ENCODE data around the gene TMTC3.
A peak's percentile ranks its signal among the peaks of the same experiment; 100 is the strongest.

The TMTC3 gene

GRCh38 chr12:88230271-88230670, 88.2 kb downstream of the TMTC3 start:
- Histone ChIP-seq H4K91ac (ENCODE audit: low read length) (no peak overlapping the region), H3K79me1 (replicated peaks; ENCODE audit: low read length, poor library complexity, severe bottlenecking) (no peaks in the 10 kb centered on the region), H2AFZ (ENCODE audit: low read depth, low read length) (no peak overlapping the region), H2BK15ac (ENCODE audit: low read depth, poor library complexity, severe bottlenecking) (no peak overlapping the region), H3K4me3 (ENCODE audit: insufficient read depth in 1 of 2, low read depth in 1 of 2, low read length in 2 of 2) (no peak overlapping the region), H3K9ac (ENCODE audit: low read length) (no peak overlapping the region), H2BK120ac (ENCODE audit: low read depth, low read length) (no peak overlapping the region), H3K23ac (ENCODE audit: low read length in 2 of 2) (no peak overlapping the region), H3K27ac (ENCODE audit: low read length, poor library complexity, severe bottlenecking) (no peak overlapping the region), H3K27me3 (ENCODE audit: control insufficient read depth in 1 of 2, insufficient read depth in 1 of 2, low read length in 2 of 2) (peaks cover 0 to 3% of the 10 kb centered on the region in 2 experiments), H3K18ac (ENCODE audit: low read depth in 1 of 2, low read length in 2 of 2) (no peak overlapping the region), H3K4ac (ENCODE audit: low read depth in 1 of 2, low read length in 2 of 2) (no peak overlapping the region), H3K36me3 (ENCODE audit: control insufficient read depth in 1 of 2, insufficient read depth in 2 of 2, low read depth in 1 of 2, low read length in 2 of 2) (no peaks in the 10 kb centered on the region), H4K8ac (ENCODE audit: low read length) (no peak overlapping the region), H2BK5ac (ENCODE audit: low read depth, low read length, poor library complexity, severe bottlenecking) (no peak overlapping the region), H3K4me1 (ENCODE audit: control insufficient read depth, insufficient read depth, low read depth, low read length) (no peaks in the 10 kb centered on the region), H3K9me3 (ENCODE audit: control insufficient read depth, low read length) (no peaks in the 10 kb centered on the region), H2AK5ac (ENCODE audit: low read length, severe bottlenecking) (no peak overlapping the region), H3K4me2 (ENCODE audit: low read length, poor library complexity, severe bottlenecking) (no peak overlapping the region), H3K14ac (ENCODE audit: low read length in 2 of 2) (no peak overlapping the region), H2BK12ac (ENCODE audit: low read length in 2 of 2) (no peak overlapping the region)
- DNase-seq: no peak
- 95% methylated on average over 2 of the region's 2 CpGs for WGBS

DNA sequence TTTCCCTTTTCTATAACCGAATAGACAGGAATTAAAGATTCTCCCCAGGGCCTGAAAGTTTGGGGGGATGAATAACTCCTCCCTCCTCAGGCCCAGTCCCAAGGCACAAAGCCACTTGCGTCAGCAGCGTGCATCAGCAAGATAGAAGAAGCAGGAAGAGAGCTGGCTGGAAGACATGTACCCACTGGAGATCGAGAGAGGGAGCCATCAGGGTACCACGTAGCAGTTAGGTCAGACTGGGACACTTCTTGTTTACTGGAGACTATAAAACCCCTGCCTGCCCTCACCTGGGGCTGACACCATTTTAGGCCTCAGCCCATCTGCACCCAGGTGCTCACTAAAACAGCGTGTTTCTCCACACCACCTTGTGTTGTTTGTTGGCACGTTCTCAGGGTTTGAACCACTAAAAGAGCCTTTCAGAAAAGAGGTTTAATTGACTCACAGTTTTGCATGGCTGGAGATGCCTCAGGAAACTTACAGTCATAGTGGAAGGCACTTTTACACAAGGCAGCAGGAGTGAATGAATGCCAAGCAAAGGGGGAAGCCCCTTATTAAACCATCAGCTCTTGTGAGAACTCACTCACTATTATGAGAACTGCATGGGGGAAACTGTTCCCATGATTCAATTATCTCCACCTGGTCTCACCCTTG, 93.2 kb downstream of the TMTC3 start:
- Histone ChIP-seq H3K9me3 (ENCODE audit: control insufficient read depth, low read length) (peaks cover 5% of the 10 kb centered on the region), H2BK5ac (ENCODE audit: low read depth, low read length, poor library complexity, severe bottlenecking) (no peak overlapping the region), H2BK120ac (ENCODE audit: low read depth, low read length) (no peak overlapping the region), H3K4me1 (ENCODE audit: control insufficient read depth, insufficient read depth, low read depth, low read length) (no peaks in the 10 kb centered on the region), H3K27me3 (ENCODE audit: control insufficient read depth in 1 of 2, insufficient read depth in 1 of 2, low read length in 2 of 2) (peaks cover 0 to 3% of the 10 kb centered on the region in 2 experiments), H4K91ac (ENCODE audit: low read length) (no peak overlapping the region), H3K79me1 (replicated peaks; ENCODE audit: low read length, poor library complexity, severe bottlenecking) (no peaks in the 10 kb centered on the region), H3K9ac (ENCODE audit: low read length) (no peak overlapping the region), H4K8ac (ENCODE audit: low read length) (no peak overlapping the region), H2BK12ac (ENCODE audit: low read length in 2 of 2) (no peak overlapping the region), H3K4me3 (ENCODE audit: insufficient read depth in 1 of 2, low read depth in 1 of 2, low read length in 2 of 2) (no peak overlapping the region), H2AK5ac (ENCODE audit: low read length, severe bottlenecking) (no peak overlapping the region), H3K27ac (ENCODE audit: low read length, poor library complexity, severe bottlenecking) (no peak overlapping the region), H3K14ac (ENCODE audit: low read length in 2 of 2) (no peak overlapping the region), H2BK15ac (ENCODE audit: low read depth, poor library complexity, severe bottlenecking) (no peak overlapping the region), H3K18ac (ENCODE audit: low read depth in 1 of 2, low read length in 2 of 2) (no peak overlapping the region), H2AFZ (ENCODE audit: low read depth, low read length) (no peak overlapping the region), H3K23ac (ENCODE audit: low read length in 2 of 2) (no peak overlapping the region), H3K4me2 (ENCODE audit: low read length, poor library complexity, severe bottlenecking) (no peak overlapping the region), H3K36me3 (ENCODE audit: control insufficient read depth in 1 of 2, insufficient read depth in 2 of 2, low read depth in 1 of 2, low read length in 2 of 2) (no peaks in the 10 kb centered on the region), H3K4ac (ENCODE audit: low read depth in 1 of 2, low read length in 2 of 2) (no peak overlapping the region)
- no peak for DNase-seq
- WGBS: 98% methylated on average over 7 of the region's 7 CpGs

DNA sequence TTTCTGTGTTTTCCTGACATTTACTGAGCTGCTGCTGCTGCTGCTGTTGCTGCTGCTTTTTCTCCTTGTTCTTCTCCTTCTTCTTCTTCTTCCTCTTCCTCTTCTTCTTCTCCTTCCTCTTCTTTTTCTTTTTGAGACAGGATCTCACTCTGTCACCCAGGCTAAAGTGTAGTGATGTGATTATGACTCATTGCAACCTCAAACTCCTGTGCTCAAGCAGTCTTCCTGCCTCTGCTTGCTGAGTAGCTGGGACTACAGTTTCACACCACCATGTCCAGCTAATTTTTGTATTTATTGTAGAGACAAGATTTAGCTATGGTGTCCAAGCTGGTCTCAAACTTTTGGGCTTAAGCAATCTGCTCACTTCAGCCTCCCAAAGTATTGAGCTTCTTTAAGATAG, 95.8 kb downstream of the TMTC3 start:
- Histone ChIP-seq H4K91ac (ENCODE audit: low read length) (no peak overlapping the region), H3K36me3 (ENCODE audit: control insufficient read depth in 1 of 2, insufficient read depth in 2 of 2, low read depth in 1 of 2, low read length in 2 of 2) (no peaks in the 10 kb centered on the region), H3K4ac (ENCODE audit: low read depth in 1 of 2, low read length in 2 of 2) (no peak overlapping the region), H3K4me1 (ENCODE audit: control insufficient read depth, insufficient read depth, low read depth, low read length) (no peaks in the 10 kb centered on the region), H2AFZ (ENCODE audit: low read depth, low read length) (no peak overlapping the region), H3K27ac (ENCODE audit: low read length, poor library complexity, severe bottlenecking) (no peak overlapping the region), H2BK12ac (ENCODE audit: low read length in 2 of 2) (no peak overlapping the region), H2AK5ac (ENCODE audit: low read length, severe bottlenecking) (no peak overlapping the region), H3K27me3 (ENCODE audit: control insufficient read depth in 1 of 2, insufficient read depth in 1 of 2, low read length in 2 of 2) (no peaks in the 10 kb centered on the region), H3K9me3 (ENCODE audit: control insufficient read depth, low read length) (peaks cover 5% of the 10 kb centered on the region), H3K79me1 (replicated peaks; ENCODE audit: low read length, poor library complexity, severe bottlenecking) (no peaks in the 10 kb centered on the region), H4K8ac (ENCODE audit: low read length) (no peak overlapping the region), H2BK15ac (ENCODE audit: low read depth, poor library complexity, severe bottlenecking) (no peak overlapping the region), H3K18ac (ENCODE audit: low read depth in 1 of 2, low read length in 2 of 2) (no peak overlapping the region), H3K4me2 (ENCODE audit: low read length, poor library complexity, severe bottlenecking) (no peak overlapping the region), H3K14ac (ENCODE audit: low read length in 2 of 2) (no peak overlapping the region), H2BK120ac (ENCODE audit: low read depth, low read length) (no peak overlapping the region), H3K4me3 (ENCODE audit: insufficient read depth in 1 of 2, low read depth in 1 of 2, low read length in 2 of 2) (no peak overlapping the region), H3K9ac (ENCODE audit: low read length) (peak overlapping the region; percentile 20), H3K23ac (ENCODE audit: low read length in 2 of 2) (no peak overlapping the region), H2BK5ac (ENCODE audit: low read depth, low read length, poor library complexity, severe bottlenecking) (no peak overlapping the region)
- peak; percentile 67 for DNase-seq

- H3K27ac ChIP-seq (ENCODE audit: low read length, poor library complexity, severe bottlenecking): no peak overlapping the region
- no peak overlapping the region for H3K4me2 ChIP-seq (ENCODE audit: low read length, poor library complexity, severe bottlenecking)
- H3K27me3 ChIP-seq (ENCODE audit: control insufficient read depth in 1 of 2, insufficient read depth in 1 of 2, low read length in 2 of 2): no peaks in the 10 kb centered on the region
- H3K18ac ChIP-seq (ENCODE audit: low read depth in 1 of 2, low read length in 2 of 2): peak overlapping the region in 1 of 2 experiments; percentile 66
- H3K9ac ChIP-seq (ENCODE audit: low read length): no peak overlapping the region
- no peaks in the 10 kb centered on the region for H3K79me1 ChIP-seq (replicated peaks; ENCODE audit: low read length, poor library complexity, severe bottlenecking)
- peak overlapping the region; percentile 19 for H2BK15ac ChIP-seq (ENCODE audit: low read depth, poor library complexity, severe bottlenecking)
- H3K4ac ChIP-seq (ENCODE audit: low read depth in 1 of 2, low read length in 2 of 2): peak overlapping the region in 1 of 2 experiments; percentile 60
- H2AK5ac ChIP-seq (ENCODE audit: low read length, severe bottlenecking): no peak overlapping the region
- H2BK120ac ChIP-seq (ENCODE audit: low read depth, low read length): peak overlapping the region; percentile 11
- H2BK5ac ChIP-seq (ENCODE audit: low read depth, low read length, poor library complexity, severe bottlenecking): no peak overlapping the region
- no peaks in the 10 kb centered on the region for H3K36me3 ChIP-seq (ENCODE audit: control insufficient read depth in 1 of 2, insufficient read depth in 2 of 2, low read depth in 1 of 2, low read length in 2 of 2)
- no peak overlapping the region for H4K8ac ChIP-seq (ENCODE audit: low read length)
- H3K4me3 ChIP-seq (ENCODE audit: insufficient read depth in 1 of 2, low read depth in 1 of 2, low read length in 2 of 2): no peak overlapping the region
- H2BK12ac ChIP-seq (ENCODE audit: low read length in 2 of 2): peak overlapping the region; percentile 12 to 66
- peaks cover 5% of the 10 kb centered on the region for H3K9me3 ChIP-seq (ENCODE audit: control insufficient read depth, low read length)
- DNase-seq: no peak
- H3K4me1 ChIP-seq (ENCODE audit: control insufficient read depth, insufficient read depth, low read depth, low read length): no peaks in the 10 kb centered on the region
- no peak overlapping the region for H3K14ac ChIP-seq (ENCODE audit: low read length in 2 of 2)
- H2AFZ ChIP-seq (ENCODE audit: low read depth, low read length): no peak overlapping the region
- no peak overlapping the region for H3K23ac ChIP-seq (ENCODE audit: low read length in 2 of 2)
- H4K91ac ChIP-seq (ENCODE audit: low read length): no peak overlapping the region
- WGBS: 100% methylated on average over 1 of the region's 1 CpG
Observed at GRCh38 chr12:88238406-88238805, 96.3 kb downstream of the TMTC3 start.
